SK-N-MC (cell line): ENCODE results near the gene GPR17.

Source experiments
- EZH2 ChIP-seq: fragments of 200-600 bp; sonication (generic); IDR thresholded peaks from one replicate; pipeline ENCODE4 v1.6.1; 2017; ENCODE audit warnings: antibody characterized with exemption
- POLR2AphosphoS5 ChIP-seq: IDR thresholded peaks from 2 replicates; pipeline ENCODE4 v1.6.1; 2012; ENCODE audit warnings: mild to moderate bottlenecking, low read depth, low read length, borderline replicate concordance

DNA sequence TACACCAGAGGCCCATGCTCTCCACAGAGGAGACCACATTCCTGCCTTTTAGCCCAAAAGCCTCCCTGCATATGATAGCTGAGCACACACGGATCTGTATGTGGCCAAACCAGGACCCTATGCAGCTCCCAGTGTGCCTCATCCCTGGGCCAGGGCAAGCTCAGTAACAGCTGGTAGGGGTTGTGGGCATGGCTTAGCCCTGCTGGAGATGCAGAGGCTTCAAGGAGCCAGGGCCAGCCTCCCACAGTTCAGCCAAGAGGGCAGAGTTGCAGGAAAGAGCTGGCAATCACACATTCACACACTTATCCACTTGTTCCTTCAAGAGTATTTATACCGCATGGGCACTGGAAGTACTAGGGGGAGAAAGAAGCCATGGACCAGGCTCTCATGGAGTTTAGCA is 31.0 kb downstream of the GPR17 start:
- TF ChIP-seq POLR2AphosphoS5 (no peak), EZH2 (no peak)
